Peyer's patch (tissue), 4 donors: ENCODE measurements around the gene CDC42EP2.

Experiments
- CTCF ChIP-seq, 6 experiments: fragments of 450-650 bp in 4 of 6; fragments of 200-600 bp in 2 of 6; sonication (generic) in 1 of 6; IDR thresholded peaks; one replicate each; pipeline ENCODE4 v1.5.1; 2017 to 2019; ENCODE audit warnings: antibody characterized with exemption in 6 of 6, mild to moderate bottlenecking in 3 of 6, moderate library complexity in 1 of 6
- POLR2A ChIP-seq, 2 donors: fragments of 450-650 bp; IDR thresholded peaks; one replicate each; pipeline ENCODE4 v1.5.1; 2017; ENCODE audit warnings: antibody characterized with exemption in 2 of 2, mild to moderate bottlenecking in 2 of 2, moderate library complexity in 2 of 2

- TF ChIP-seq CTCF (IDR thresholded peaks at IDR 0.05) = peak in 3 of 6 experiments; percentile 31 to 42 (median 41)
- TF ChIP-seq POLR2A (IDR thresholded peaks at IDR 0.05) = no peak
These were observed 48.5 kb upstream of the CDC42EP2 start for GRCh38 chr11:65266210-65266609.
